NOMO-1 (cell line): ENCODE data around the gene TRIO.

ENCODE experiments used
- DNase-seq, 2 experiments: peaks; one replicate each; lab custom pipeline; 2025; ENCODE audit not compliant: unreplicated experiment in 2 of 2; lab: John Stamatoyannopoulos, UW

Gene TRIO

GRCh38 chr5:14260637-14261036 lies 117.5 kb downstream of the TRIO start:
- DNase-seq = no peak

GRCh38 chr5:14261235-14261634 lies 118.1 kb downstream of the TRIO start:
- DNase-seq = no peak

GRCh38 chr5:14261856-14262611 lies 118.9 kb downstream of the TRIO start:
- no peak for DNase-seq

GRCh38 chr5:14263113-14263512 lies 120.0 kb downstream of the TRIO start:
- DNase-seq = no peak

GRCh38 chr5:14263699-14264098 lies 120.6 kb downstream of the TRIO start:
- no peak for DNase-seq

- peak; percentile 92 to 97 for DNase-seq
These were observed 121.6 kb downstream of the TRIO start for GRCh38 chr5:14264605-14265316.

- no peak for DNase-seq
These were observed 122.4 kb downstream of the TRIO start for GRCh38 chr5:14265570-14265969.

GRCh38 chr5:14266171-14266570 lies 123.0 kb downstream of the TRIO start:
- DNase-seq = no peak

GRCh38 chr5:14266686-14267085 lies 123.5 kb downstream of the TRIO start:
- no peak for DNase-seq

GRCh38 chr5:14267166-14267838 lies 124.2 kb downstream of the TRIO start:
- no peak for DNase-seq

- no peak for DNase-seq
These were observed 125.0 kb downstream of the TRIO start for GRCh38 chr5:14267991-14268708.

GRCh38 chr5:14268738-14269137 lies 125.6 kb downstream of the TRIO start:
- no peak for DNase-seq

GRCh38 chr5:14269395-14269794 lies 126.3 kb downstream of the TRIO start:
- DNase-seq = no peak

- DNase-seq = peak; percentile 58 to 83
These were observed 127.1 kb downstream of the TRIO start for GRCh38 chr5:14270209-14270702.

GRCh38 chr5:14272548-14273205 lies 129.5 kb downstream of the TRIO start:
- DNase-seq = no peak

- no peak for DNase-seq
These were observed 130.1 kb downstream of the TRIO start for GRCh38 chr5:14273207-14273767.

GRCh38 chr5:14276380-14276779 lies 133.2 kb downstream of the TRIO start:
- DNase-seq = no peak

GRCh38 chr5:14277385-14278320 lies 134.5 kb downstream of the TRIO start:
- no peak for DNase-seq

GRCh38 chr5:14280294-14280854 lies 137.2 kb downstream of the TRIO start:
- DNase-seq = no peak
